Stimulated activated effector memory CD8-positive, alpha-beta T cell treated with anti-CD3 and anti-CD28 coated beads, Interleukin-12 subunit alpha, Interleukin-12 subunit beta, amount 100 ng/mL, for 72 hours (primary cell): ENCODE measurements around the gene UNC80.

Source experiments
- ATAC-seq: fragments of 150-1000 bp; cut with Tn5 transposase; 2 replicates; pipeline ENCODE4 v1.10.0; 2021
- DNase-seq, 2 donors: peaks; one replicate each; pipeline ENCODE4 v3.0.0; 2021 to 2022; ENCODE audit warnings: low spot score in 2 of 2
- H3K27ac Mint-ChIP-seq: one replicate; pipeline ENCODE4 v1.8.0; 2022; ENCODE audit warnings: mild to moderate bottlenecking, mixed read lengths
- H3K36me3 Mint-ChIP-seq: one replicate; pipeline ENCODE4 v1.8.0; 2022; ENCODE audit warnings: mild to moderate bottlenecking, mixed read lengths
- H3K4me1 Mint-ChIP-seq: one replicate; pipeline ENCODE4 v1.8.0; 2022; ENCODE audit warnings: mixed read lengths
- H3K4me3 Mint-ChIP-seq: one replicate; pipeline ENCODE4 v1.8.0; 2022; ENCODE audit warnings: mild to moderate bottlenecking, mixed read lengths
- H3K9me3 Mint-ChIP-seq: one replicate; pipeline ENCODE4 v1.8.0; 2022; ENCODE audit warnings: mixed read lengths

Gene UNC80

GRCh38 chr2:209918251-209918650 lies 146.6 kb downstream of the UNC80 start:
- Mint-ChIP-seq H3K4me3 (no peak overlapping the region), H3K9me3 (no peaks in the 10 kb centered on the region), H3K27ac (no peak overlapping the region), H3K36me3 (no peaks in the 10 kb centered on the region), H3K4me1 (no peaks in the 10 kb centered on the region)
- ATAC-seq (no peak), DNase-seq (no peak)

GRCh38 chr2:209922116-209922515 lies 150.5 kb downstream of the UNC80 start:
- no peaks in the 10 kb centered on the region for H3K4me1 Mint-ChIP-seq
- DNase-seq, result no peak
- H3K27ac Mint-ChIP-seq, result no peak overlapping the region
- no peaks in the 10 kb centered on the region for H3K9me3 Mint-ChIP-seq
- no peaks in the 10 kb centered on the region for H3K36me3 Mint-ChIP-seq
- no peak overlapping the region for H3K4me3 Mint-ChIP-seq
- no peak for ATAC-seq

GRCh38 chr2:209929369-209929768 lies 157.7 kb downstream of the UNC80 start:
- DNase-seq (no peak), ATAC-seq (no peak)
- H3K27ac Mint-ChIP-seq, result no peak overlapping the region
- no peaks in the 10 kb centered on the region for H3K36me3 Mint-ChIP-seq
- H3K4me1 Mint-ChIP-seq, result no peaks in the 10 kb centered on the region
- no peaks in the 10 kb centered on the region for H3K9me3 Mint-ChIP-seq
- H3K4me3 Mint-ChIP-seq, result no peak overlapping the region

DNA sequence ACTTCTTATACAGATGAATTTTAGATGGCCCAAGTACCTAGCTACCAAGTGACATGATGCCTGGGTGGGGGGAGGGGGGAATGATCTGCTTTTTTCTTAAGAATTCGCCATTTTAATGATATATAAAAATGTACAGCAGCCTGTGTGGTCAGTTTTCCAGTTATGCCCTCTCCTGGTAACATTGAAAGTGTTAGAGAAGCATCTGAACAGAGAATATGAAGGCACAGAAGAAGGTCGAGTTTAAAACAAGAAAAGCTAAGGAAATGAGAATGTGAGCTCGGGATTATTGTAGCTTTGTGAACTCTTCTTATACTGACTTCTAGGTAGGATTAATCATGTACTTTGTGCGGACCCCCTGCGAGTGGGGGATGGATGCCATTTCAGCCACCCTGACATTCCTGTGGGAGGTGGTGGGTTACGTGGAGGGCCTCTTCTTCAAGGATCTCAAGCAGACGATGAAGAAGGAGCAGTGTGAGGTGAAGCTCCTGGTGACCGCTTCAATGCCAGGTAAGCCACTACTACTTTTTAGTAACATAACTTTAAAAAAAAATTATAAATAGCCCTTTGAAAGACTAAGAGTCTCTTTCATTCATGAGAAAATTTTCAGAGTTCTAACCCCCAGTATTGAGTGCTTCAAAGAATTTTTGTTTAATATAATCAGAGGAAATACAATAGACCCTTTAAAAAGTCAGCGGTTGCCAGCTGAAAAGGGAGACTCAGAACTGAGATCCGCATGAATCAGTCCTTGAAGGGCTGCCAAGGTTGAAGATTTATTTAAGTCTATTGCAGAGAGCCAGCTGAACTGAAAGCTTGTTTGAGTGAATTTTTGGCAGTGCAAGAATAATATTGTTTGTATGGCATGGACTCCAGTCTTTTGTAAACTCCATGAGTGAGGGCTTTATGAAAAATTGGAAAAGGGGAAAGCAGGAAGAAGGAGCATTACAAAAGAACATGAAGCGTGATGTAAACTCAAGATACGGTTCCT lies 162.2 kb downstream of the UNC80 start:
- ATAC-seq (no peak), DNase-seq (no peak)
- Mint-ChIP-seq H3K4me1 (no peaks in the 10 kb centered on the region), H3K36me3 (no peaks in the 10 kb centered on the region), H3K4me3 (no peak overlapping the region), H3K27ac (no peak overlapping the region), H3K9me3 (no peaks in the 10 kb centered on the region)

GRCh38 chr2:209936106-209936666 lies 164.6 kb downstream of the UNC80 start:
- peak; percentile 39 for ATAC-seq

GRCh38 chr2:209937893-209938292 lies 166.3 kb downstream of the UNC80 start:
- Mint-ChIP-seq H3K27ac (no peak overlapping the region), H3K4me3 (no peak overlapping the region), H3K9me3 (no peaks in the 10 kb centered on the region), H3K4me1 (no peaks in the 10 kb centered on the region), H3K36me3 (no peaks in the 10 kb centered on the region)
- ATAC-seq (no peak), DNase-seq (no peak)

More at GRCh38 chr2:209936106-209936666, 164.6 kb downstream of the UNC80 start:
- H3K27ac Mint-ChIP-seq, result no peak overlapping the region
- DNase-seq, result no peak
- no peaks in the 10 kb centered on the region for H3K36me3 Mint-ChIP-seq
- no peaks in the 10 kb centered on the region for H3K4me1 Mint-ChIP-seq
- no peak overlapping the region for H3K4me3 Mint-ChIP-seq
- H3K9me3 Mint-ChIP-seq, result no peaks in the 10 kb centered on the region

DNA sequence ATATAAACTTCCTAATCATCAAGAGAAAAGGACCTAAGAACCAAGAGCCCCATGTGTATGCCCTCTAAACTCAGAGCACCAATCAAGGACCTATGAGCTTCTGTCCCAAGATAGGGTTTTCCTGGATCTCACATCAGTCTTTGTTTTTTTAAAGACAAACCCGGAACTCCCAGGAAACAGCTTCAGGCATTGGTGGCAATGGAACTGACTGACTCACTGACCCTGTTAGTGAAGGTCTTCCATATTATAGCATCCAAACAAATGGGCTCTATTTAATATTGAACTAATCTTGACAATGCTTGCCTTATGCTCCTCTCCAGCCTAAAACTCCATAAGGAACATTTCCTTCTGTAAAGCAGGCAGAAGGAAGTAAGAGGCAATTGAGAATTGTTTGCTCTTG lies 167.3 kb downstream of the UNC80 start:
- no peak for DNase-seq
- no peaks in the 10 kb centered on the region for H3K36me3 Mint-ChIP-seq
- no peak for ATAC-seq
- H3K9me3 Mint-ChIP-seq, result no peaks in the 10 kb centered on the region
- H3K4me3 Mint-ChIP-seq, result no peak overlapping the region
- no peak overlapping the region for H3K27ac Mint-ChIP-seq
- H3K4me1 Mint-ChIP-seq, result no peaks in the 10 kb centered on the region

DNA sequence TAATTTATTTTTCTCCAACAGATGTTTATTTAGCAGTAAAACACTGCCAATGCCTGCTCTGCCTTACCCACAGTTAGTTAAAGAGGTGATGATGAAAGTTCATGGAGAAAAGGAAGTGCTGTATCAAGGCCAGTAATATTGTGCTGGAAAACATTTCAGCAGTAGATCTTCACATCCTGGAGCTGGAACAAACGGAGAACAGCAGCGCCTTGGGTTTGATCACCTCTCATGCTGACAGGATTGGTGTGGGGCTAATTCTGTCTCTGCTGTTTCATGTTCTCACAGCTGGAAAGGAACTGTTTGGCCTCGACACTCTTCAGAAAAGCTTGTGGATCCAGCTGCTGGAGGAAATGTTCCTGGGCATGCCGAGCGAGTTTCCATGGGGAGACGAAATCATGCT lies 169.3 kb downstream of the UNC80 start:
- no peaks in the 10 kb centered on the region for H3K4me1 Mint-ChIP-seq
- no peaks in the 10 kb centered on the region for H3K9me3 Mint-ChIP-seq
- no peak overlapping the region for H3K27ac Mint-ChIP-seq
- DNase-seq, result no peak
- ATAC-seq, result no peak
- no peak overlapping the region for H3K4me3 Mint-ChIP-seq
- no peaks in the 10 kb centered on the region for H3K36me3 Mint-ChIP-seq

GRCh38 chr2:209942426-209942825 lies 170.8 kb downstream of the UNC80 start:
- ATAC-seq (no peak), DNase-seq (no peak)
- no peak overlapping the region for H3K27ac Mint-ChIP-seq
- no peak overlapping the region for H3K4me3 Mint-ChIP-seq
- no peaks in the 10 kb centered on the region for H3K36me3 Mint-ChIP-seq
- H3K4me1 Mint-ChIP-seq, result no peaks in the 10 kb centered on the region
- no peaks in the 10 kb centered on the region for H3K9me3 Mint-ChIP-seq

DNA sequence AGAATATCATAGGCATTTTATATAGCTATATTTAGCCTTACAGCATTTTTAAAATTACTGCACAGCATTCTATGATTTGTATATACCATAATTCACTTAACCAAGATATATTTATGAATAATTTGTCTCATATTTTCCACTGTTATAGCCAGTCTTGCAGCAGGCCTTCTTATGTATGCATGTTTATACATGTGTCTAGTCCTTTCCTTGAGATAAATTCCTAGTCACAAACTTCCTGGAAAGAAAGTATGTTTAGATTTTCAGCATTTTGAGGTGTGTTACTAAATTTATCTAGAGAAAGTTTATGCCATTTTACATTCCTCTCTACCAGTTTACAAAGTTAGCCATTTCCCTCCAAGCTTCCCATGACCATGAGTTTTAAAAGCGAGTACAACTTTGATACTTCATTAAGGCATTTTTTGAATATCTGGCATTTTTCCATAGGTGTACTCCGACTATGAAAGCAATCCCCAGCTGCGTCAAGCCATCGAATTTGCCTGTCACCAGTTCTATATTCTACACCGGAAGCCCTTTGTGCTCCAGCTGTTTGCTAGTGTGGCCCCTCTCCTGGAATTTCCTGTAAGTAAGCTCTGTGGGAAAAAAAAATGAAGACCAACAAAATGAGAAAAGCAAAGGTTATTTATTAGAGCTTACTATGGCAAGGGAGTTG lies 171.4 kb downstream of the UNC80 start:
- ATAC-seq, result no peak
- DNase-seq, result no peak
- Mint-ChIP-seq H3K4me1 (no peaks in the 10 kb centered on the region), H3K36me3 (no peaks in the 10 kb centered on the region), H3K4me3 (no peak overlapping the region), H3K27ac (no peak overlapping the region), H3K9me3 (no peaks in the 10 kb centered on the region)

DNA sequence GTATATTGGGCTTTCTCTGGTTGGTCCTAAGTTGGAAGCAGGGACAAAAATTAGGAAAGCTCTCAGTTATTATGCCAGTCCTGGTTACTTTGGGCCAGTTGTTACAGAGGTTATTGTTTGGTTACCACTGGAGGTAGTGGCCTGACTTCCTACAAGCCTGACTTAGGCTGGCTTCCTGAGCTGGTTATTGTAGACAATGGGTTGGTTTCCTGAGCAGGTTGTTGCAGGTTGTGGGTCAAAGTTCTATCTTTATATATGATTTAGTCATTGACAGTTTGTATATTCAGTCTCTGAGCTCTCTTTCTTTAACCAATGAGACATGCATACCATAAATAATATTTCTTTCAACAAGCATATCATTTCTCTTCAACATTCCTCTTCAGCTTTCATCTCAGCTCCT lies 172.1 kb downstream of the UNC80 start:
- H3K9me3 Mint-ChIP-seq, result no peaks in the 10 kb centered on the region
- no peak for DNase-seq
- H3K4me3 Mint-ChIP-seq, result no peak overlapping the region
- H3K4me1 Mint-ChIP-seq, result no peaks in the 10 kb centered on the region
- no peaks in the 10 kb centered on the region for H3K36me3 Mint-ChIP-seq
- H3K27ac Mint-ChIP-seq, result no peak overlapping the region
- no peak for ATAC-seq

- DNase-seq (no peak), ATAC-seq (no peak)
- H3K27ac Mint-ChIP-seq, result no peak overlapping the region
- no peak overlapping the region for H3K4me3 Mint-ChIP-seq
- H3K4me1 Mint-ChIP-seq, result no peaks in the 10 kb centered on the region
- H3K9me3 Mint-ChIP-seq, result no peaks in the 10 kb centered on the region
- no peaks in the 10 kb centered on the region for H3K36me3 Mint-ChIP-seq
These were observed 174.9 kb downstream of the UNC80 start for GRCh38 chr2:209946539-209946938.

DNA sequence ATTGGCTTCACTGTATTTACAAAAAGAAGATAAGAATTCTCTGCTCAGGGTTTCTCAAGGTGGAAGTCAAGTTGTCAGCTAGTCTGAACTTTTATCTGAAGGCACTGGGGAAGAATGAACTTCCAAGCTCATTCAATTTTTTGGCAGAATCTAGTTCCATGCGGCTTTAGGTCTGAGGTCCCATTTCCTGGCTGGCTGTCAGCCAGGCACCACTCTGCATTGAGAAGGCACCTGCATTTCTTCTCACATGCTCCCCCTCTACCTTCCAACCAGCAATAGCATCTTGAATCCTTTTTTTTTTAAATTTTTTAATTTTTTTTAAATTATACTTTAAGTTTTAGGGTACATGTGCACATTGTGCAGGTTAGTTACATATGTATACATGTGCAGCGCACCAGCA lies 184.6 kb downstream of the UNC80 start:
- no peaks in the 10 kb centered on the region for H3K9me3 Mint-ChIP-seq
- H3K4me1 Mint-ChIP-seq, result no peaks in the 10 kb centered on the region
- H3K27ac Mint-ChIP-seq, result no peak overlapping the region
- H3K4me3 Mint-ChIP-seq, result no peak overlapping the region
- ATAC-seq, result no peak
- no peaks in the 10 kb centered on the region for H3K36me3 Mint-ChIP-seq
- no peak for DNase-seq

- Mint-ChIP-seq H3K4me1 (no peaks in the 10 kb centered on the region), H3K27ac (no peak overlapping the region), H3K4me3 (no peak overlapping the region), H3K9me3 (no peaks in the 10 kb centered on the region), H3K36me3 (no peaks in the 10 kb centered on the region)
- DNase-seq (no peak), ATAC-seq (no peak)
These were observed 186.4 kb downstream of the UNC80 start for GRCh38 chr2:209958016-209958415.

DNA sequence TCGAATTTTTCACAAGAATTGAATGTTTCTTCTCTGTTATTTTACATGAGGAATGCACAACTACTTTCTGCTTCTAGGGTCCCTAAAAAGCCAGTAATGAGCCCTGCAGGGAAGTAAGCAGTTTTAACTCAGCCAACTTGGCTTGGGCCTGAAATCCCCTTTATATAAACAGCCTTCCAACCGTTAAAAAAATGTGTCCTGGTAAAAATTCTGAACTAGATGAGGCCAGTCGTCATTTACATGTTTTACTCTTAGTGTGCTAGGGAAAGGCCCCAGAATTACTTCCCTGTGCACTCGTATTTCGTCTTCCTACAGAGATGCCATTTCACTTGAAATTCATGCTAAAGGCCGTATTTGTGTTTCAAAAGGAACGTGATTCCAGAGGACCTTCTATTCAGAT lies 188.4 kb downstream of the UNC80 start:
- Mint-ChIP-seq H3K27ac (no peak overlapping the region), H3K4me1 (no peaks in the 10 kb centered on the region)

More for the DNA sequence above, 188.4 kb downstream of the UNC80 start:
- no peak overlapping the region for H3K4me3 Mint-ChIP-seq
- H3K9me3 Mint-ChIP-seq, result no peaks in the 10 kb centered on the region
- DNase-seq, result no peak
- no peaks in the 10 kb centered on the region for H3K36me3 Mint-ChIP-seq
- no peak for ATAC-seq
